Hepatocyte (in vitro differentiated cells): ENCODE measurements around the gene MRC1.

ENCODE experiments used
- CTCF ChIP-seq: fragments of 200-600 bp; sonication (generic); IDR thresholded peaks from 2 replicates; pipeline ENCODE4 v1.5.1; 2016; ENCODE audit warnings: antibody characterized with exemption, mild to moderate bottlenecking; ENCODE audit not compliant: poor library complexity
- EZH2 ChIP-seq: fragments of 200-600 bp; sonication (generic); IDR thresholded peaks from 2 replicates; pipeline ENCODE4 v1.6.1; 2016; ENCODE audit warnings: antibody characterized with exemption, mild to moderate bottlenecking, borderline replicate concordance
- EZH2phosphoT487 ChIP-seq: fragments of 200-600 bp; sonication (generic); IDR thresholded peaks from one replicate; pipeline ENCODE4 v1.6.1; 2018; ENCODE audit warnings: antibody characterized with exemption, mild to moderate bottlenecking, low read depth, moderate library complexity; ENCODE audit not compliant: unreplicated experiment, severe bottlenecking

GRCh38 chr10:17831896-17832295, 22.7 kb downstream of the MRC1 start:
- no peak for TF ChIP-seq CTCF
- TF ChIP-seq EZH2: no peak
- TF ChIP-seq EZH2phosphoT487: no peak
